ENCODE measurements around the gene SPRYD3. TPM values are rescaled to one million over a fixed set of nuclear protein-coding genes. Genes with fewer than 3 reads are reported as not detected.

Gene SPRYD3
- total RNA-seq, 1 donor from 2014 or later, result 13.9 TPM

DNA sequence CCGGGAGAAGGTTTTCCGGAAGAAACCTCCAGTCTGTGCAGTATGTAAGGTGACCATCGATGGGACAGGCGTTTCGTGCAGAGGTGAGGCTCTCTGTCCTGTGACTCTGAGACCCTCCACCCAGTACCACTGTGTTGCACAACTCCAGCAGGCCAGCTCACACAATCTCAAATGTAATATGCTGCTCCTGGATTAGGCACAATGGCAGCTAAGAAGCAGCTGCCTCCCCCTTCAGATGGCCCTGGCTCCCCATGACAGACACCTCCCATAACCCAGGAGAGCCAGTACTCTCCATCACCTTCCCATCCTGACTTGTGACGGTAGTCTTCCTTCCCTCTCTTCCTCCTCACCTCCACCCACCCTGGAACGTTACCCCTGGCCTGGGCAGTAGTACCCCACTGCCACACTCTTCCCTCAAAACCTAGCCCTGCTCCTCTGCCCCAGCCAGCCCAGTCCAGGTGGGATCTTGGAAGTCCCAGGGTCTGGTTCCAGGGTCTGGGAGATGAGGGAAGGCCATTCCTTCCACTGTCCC is 27.2 kb downstream of the SPRYD3 start:
- Mint-ChIP-seq H3K27ac (ENCODE audit: unreplicated experiment) (no peak overlapping the region), H3K36me3 (ENCODE audit: unreplicated experiment) (no peaks in the 10 kb centered on the region), H3K4me1 (ENCODE audit: low read depth, unreplicated experiment) (peaks cover 17% of the 10 kb centered on the region)

DNA sequence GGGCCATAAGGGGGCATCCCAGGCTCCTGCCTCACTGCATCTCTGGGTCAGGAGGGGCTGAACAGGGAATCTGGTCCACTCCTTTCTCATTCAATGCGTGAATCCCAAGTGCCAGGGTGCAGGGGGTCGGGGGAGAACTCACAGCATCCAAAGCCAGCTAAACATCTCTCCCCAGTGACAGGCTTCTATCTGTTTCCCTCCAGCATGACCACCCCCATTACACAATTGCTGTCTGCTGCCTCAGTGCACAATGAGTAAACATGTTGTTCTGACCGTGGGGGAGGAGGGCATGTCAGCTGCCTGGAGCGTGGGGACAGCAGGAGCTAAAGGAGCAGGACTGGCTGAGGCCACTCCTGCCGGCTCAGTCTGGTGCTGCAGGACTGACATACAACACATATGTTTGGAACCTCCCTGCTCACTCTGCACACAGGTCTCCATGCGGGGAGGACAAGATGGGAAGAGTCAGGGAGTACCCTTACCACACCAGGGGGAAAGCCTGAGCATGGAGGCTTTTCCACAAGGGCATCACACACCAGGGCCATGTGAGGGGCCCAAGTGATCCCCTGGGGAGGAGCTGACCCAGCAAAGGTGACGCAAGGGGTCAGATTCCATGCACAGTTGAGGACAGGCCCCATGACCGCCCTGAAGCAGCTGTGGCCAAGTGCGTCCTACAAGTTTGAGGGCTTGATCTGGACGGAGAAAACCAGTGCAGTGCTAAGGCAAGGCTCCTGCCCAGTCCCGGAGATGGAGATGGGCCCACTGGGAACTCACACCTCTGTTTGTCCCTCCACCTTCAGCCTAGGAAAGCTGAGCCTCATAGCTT is 27.9 kb downstream of the SPRYD3 start:
- peak; percentile 40 for DNase-seq
- Mint-ChIP-seq H3K27me3 (ENCODE audit: unreplicated experiment) (peaks cover 12% of the 10 kb centered on the region), H3K27ac (ENCODE audit: unreplicated experiment) (peak overlapping the region; percentile 57), H3K4me3 (ENCODE audit: unreplicated experiment) (peak overlapping the region; percentile 66), H3K9me3 (ENCODE audit: unreplicated experiment) (peaks cover 4% of the 10 kb centered on the region), H3K36me3 (ENCODE audit: unreplicated experiment) (no peaks in the 10 kb centered on the region), H3K4me1 (ENCODE audit: low read depth, unreplicated experiment) (peaks cover 17% of the 10 kb centered on the region)
- TF ChIP-seq CTCF (IDR thresholded peaks at IDR 0.05; ENCODE audit: partially characterized antibody, unreplicated experiment), result no peak

More for the DNA sequence above, 27.2 kb downstream of the SPRYD3 start:
- Mint-ChIP-seq H3K9me3 (ENCODE audit: unreplicated experiment) (peaks cover 4% of the 10 kb centered on the region), H3K4me3 (ENCODE audit: unreplicated experiment) (no peak overlapping the region), H3K27me3 (ENCODE audit: unreplicated experiment) (peaks cover 17% of the 10 kb centered on the region)
- DNase-seq, result no peak
- no peak for TF ChIP-seq CTCF (IDR thresholded peaks at IDR 0.05; ENCODE audit: partially characterized antibody, unreplicated experiment)

- Mint-ChIP-seq H3K4me3 (ENCODE audit: unreplicated experiment) (peak overlapping the region; percentile 20), H3K4me1 (ENCODE audit: low read depth, unreplicated experiment) (peaks cover 17% of the 10 kb centered on the region), H3K27ac (ENCODE audit: unreplicated experiment) (peak overlapping the region; percentile 17), H3K9me3 (ENCODE audit: unreplicated experiment) (peaks cover 4% of the 10 kb centered on the region), H3K36me3 (ENCODE audit: unreplicated experiment) (no peaks in the 10 kb centered on the region), H3K27me3 (ENCODE audit: unreplicated experiment) (peaks cover 15% of the 10 kb centered on the region)
- DNase-seq, result no peak
- no peak for TF ChIP-seq CTCF (IDR thresholded peaks at IDR 0.05; ENCODE audit: partially characterized antibody, unreplicated experiment)
Measured at GRCh38 chr12:53050426-53051057, 28.6 kb downstream of the SPRYD3 start.

DNA sequence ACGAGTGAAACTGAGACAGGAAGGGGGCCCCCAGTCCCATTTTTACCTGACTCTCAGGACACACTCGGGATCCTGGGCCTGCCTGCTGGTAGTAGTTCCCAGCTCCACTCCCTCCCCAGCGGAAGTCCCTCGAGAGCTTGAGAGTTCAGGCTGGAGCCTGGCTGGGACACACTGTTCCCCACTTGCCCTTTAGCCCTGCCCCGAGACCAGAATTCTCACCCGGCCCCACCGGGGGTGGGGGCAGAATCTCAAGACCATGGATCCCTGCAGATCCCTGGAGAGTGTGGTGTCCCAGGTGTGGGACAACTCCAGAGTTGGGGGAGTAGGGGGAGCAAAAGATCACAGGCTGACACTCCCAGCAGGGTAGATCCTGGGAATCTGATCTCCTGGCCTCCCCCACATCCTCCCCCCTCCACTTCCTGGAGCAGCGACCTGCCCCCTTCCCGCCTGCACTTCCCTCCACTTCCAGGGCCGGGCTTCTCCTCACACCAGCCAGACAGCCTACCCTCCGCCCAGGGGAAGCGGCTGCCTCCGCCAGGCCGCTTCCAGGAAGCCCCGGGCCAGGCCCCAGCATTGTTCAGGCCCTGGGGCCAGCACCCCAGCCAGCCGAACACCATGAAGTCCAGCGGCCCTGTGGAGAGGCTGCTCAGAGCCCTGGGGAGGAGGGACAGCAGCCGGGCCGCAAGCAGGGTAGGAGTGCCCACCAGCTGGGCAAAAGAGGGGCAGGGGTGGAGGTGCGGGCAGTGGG is 29.4 kb downstream of the SPRYD3 start, which contains the start of gene TNS2:
Gene TNS2 (plus strand): TSS at position 495 of the 748 bp plus-strand sequence. CDS start 121 bp downstream, at position 616.
- no peak for TF ChIP-seq CTCF (IDR thresholded peaks at IDR 0.05; ENCODE audit: partially characterized antibody, unreplicated experiment)
- Mint-ChIP-seq H3K4me3 (ENCODE audit: unreplicated experiment) (peak within 1 kb of the TSS; percentile 28), H3K9me3 (ENCODE audit: unreplicated experiment) (peaks cover 3% of the 10 kb centered on the region), H3K36me3 (ENCODE audit: unreplicated experiment) (no peaks in the 10 kb centered on the region), H3K27me3 (ENCODE audit: unreplicated experiment) (peaks cover 13% of the 10 kb centered on the region), H3K4me1 (ENCODE audit: low read depth, unreplicated experiment) (peaks cover 18% of the 10 kb centered on the region), H3K27ac (ENCODE audit: unreplicated experiment) (peak within 1 kb of the TSS; percentile 28)
- DNase-seq, result peak; percentile 46

Data from glutamatergic neuron (in vitro differentiated cells).